ENCODE results near the gene ZNF138.

The ZNF138 gene

DNA sequence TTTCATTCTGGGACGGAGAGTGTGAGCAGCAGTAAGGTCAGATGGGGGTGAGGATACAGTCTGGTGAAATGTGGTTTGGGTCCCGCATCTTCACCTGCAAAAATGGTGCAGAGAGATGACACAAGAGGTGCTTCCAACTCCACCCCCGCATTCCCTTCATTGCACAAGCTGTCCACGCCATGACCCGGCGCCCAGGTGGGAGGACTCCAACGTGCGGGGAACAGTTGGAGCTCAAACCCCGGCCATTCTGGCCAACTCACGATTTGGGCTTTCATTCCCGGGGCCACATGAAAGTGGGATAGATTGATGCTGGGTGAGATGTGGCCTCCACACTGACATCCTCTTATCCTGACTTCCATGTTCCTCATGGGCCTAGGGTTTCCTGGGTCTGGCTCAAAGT is 74.3 kb downstream of the ZNF138 start:
- no peak overlapping the region for H3K27ac ChIP-seq (ENCODE audit: low read length)
- H3K9me3 ChIP-seq (ENCODE audit: control insufficient read depth, insufficient read depth, low read length), result peaks cover 2% of the 10 kb centered on the region; the same call in 1 of the 2 replicates
- H3K27me3 ChIP-seq (ENCODE audit: control insufficient read depth, insufficient read depth, low read length), result no peaks in the 10 kb centered on the region
- no peaks in the 10 kb centered on the region for H3K4me1 ChIP-seq (ENCODE audit: control insufficient read depth, insufficient read depth, low read length)
- DNase-seq (ENCODE audit: low read depth, low spot score), result no peak
- no peak overlapping the region for H3K4me3 ChIP-seq (ENCODE audit: low read length)
- H3K36me3 ChIP-seq (ENCODE audit: control insufficient read depth, insufficient read depth, low read length), result no peaks in the 10 kb centered on the region
- no CpG with 5 or more reads among the region's 11 CpGs for WGBS (ENCODE audit: insufficient coverage, insufficient read length)

DNA sequence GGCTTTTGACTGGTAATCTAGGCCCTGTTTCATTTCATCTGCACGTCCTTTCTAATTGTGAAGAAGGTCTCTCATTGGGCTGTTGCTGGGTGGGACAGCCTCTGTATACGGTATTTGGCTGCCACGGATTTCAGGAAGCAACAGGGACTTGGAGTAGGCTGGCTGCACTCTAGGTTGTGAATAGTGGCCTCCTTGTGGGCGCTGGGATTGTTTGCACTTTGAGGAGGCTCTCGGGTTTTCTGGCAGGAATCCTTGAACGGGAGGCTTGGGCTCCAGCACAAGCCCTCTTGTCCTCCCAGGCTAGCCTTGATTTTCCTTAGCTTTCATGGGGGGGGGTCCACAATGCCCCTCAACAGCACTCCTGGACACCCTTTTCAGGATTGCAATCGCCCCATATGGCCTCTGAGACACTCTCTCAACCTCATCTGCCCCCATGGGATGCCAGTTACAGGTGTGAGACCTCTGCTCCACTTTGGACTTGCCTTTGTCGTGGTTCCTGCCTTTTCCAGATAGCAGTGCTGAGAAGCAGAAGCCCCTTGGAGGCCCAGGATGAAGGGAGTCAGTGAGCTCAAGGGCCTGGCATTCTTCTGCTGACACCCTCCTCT is 75.0 kb downstream of the ZNF138 start:
- no CpG with 5 or more reads among the region's 8 CpGs for WGBS (ENCODE audit: insufficient coverage, insufficient read length)
- Histone ChIP-seq H3K36me3 (ENCODE audit: control insufficient read depth, insufficient read depth, low read length) (no peaks in the 10 kb centered on the region), H3K27me3 (ENCODE audit: control insufficient read depth, insufficient read depth, low read length) (no peaks in the 10 kb centered on the region), H3K4me3 (ENCODE audit: low read length) (no peak overlapping the region), H3K27ac (ENCODE audit: low read length) (no peak overlapping the region), H3K4me1 (ENCODE audit: control insufficient read depth, insufficient read depth, low read length) (no peaks in the 10 kb centered on the region), H3K9me3 (ENCODE audit: control insufficient read depth, insufficient read depth, low read length) (peaks cover 2% of the 10 kb centered on the region; the same call in 1 of the 2 replicates)
- DNase-seq (ENCODE audit: low read depth, low spot score), result no peak

DNA sequence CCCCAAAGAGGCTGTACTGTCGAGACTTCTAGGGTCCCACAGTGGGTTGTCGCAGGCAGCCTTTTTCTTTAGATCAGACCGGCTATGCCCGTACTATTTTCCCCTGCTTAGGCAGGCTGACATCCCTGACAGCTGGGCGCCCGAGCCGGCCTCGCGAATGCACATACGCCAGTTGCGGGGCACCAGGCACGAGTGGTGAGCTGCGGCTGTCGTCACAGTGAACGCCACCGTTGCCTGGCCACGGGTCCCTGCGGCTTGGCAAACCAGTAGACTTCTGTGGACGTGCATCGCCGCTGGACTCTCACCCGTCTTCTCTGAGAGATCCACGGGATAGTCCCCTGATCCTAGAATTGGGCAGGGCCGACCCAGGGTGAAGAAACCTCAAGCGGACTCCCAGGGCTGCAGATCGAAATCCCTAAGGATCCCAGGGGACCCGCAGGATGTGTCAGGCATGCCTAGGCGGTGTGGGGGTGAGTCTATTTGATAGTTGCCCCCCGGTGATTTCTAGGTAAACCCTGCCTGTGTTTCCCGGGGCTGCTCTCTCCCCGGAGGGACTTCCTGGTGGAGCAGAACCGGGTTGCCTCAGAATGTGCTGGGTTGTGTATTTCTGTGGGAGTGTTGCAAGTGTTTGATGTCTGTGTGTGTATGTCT is 75.8 kb downstream of the ZNF138 start:
- no peak overlapping the region for H3K4me3 ChIP-seq (ENCODE audit: low read length)
- H3K9me3 ChIP-seq (ENCODE audit: control insufficient read depth, insufficient read depth, low read length), result peaks cover 2% of the 10 kb centered on the region; the same call in 1 of the 2 replicates
- H3K27me3 ChIP-seq (ENCODE audit: control insufficient read depth, insufficient read depth, low read length), result no peaks in the 10 kb centered on the region
- H3K36me3 ChIP-seq (ENCODE audit: control insufficient read depth, insufficient read depth, low read length), result no peaks in the 10 kb centered on the region
- H3K4me1 ChIP-seq (ENCODE audit: control insufficient read depth, insufficient read depth, low read length), result no peaks in the 10 kb centered on the region
- WGBS (ENCODE audit: insufficient coverage, insufficient read length), result no CpG with 5 or more reads among the region's 32 CpGs
- no peak for DNase-seq (ENCODE audit: low read depth, low spot score)
- no peak overlapping the region for H3K27ac ChIP-seq (ENCODE audit: low read length)

DNA sequence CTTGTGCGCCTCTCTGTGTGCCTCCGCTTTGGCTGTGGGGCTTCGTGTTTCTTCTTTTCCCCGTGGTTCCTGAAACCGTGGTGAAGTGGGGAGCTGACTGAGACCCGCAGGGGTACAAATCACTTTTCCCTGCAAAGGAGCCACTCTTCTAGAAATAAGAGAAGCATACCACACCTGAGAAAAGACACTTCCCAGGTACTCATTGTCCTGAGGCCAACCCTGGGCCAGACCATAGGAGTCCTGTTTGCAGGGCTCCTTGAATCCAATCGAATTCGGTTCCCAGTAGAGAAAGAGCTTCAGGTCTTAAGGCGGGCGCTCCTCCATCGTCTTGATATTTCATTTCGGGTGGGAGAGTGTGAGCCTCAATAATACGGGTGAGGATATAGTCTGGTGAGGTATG is 76.4 kb downstream of the ZNF138 start:
- no peak for DNase-seq (ENCODE audit: low read depth, low spot score)
- Histone ChIP-seq H3K9me3 (ENCODE audit: control insufficient read depth, insufficient read depth, low read length) (peaks cover under 1% of the 10 kb centered on the region; the same call in 1 of the 2 replicates), H3K27ac (ENCODE audit: low read length) (no peak overlapping the region), H3K4me3 (ENCODE audit: low read length) (no peak overlapping the region), H3K36me3 (ENCODE audit: control insufficient read depth, insufficient read depth, low read length) (no peaks in the 10 kb centered on the region), H3K27me3 (ENCODE audit: control insufficient read depth, insufficient read depth, low read length) (no peaks in the 10 kb centered on the region), H3K4me1 (ENCODE audit: control insufficient read depth, insufficient read depth, low read length) (no peaks in the 10 kb centered on the region)
- WGBS (ENCODE audit: insufficient coverage, insufficient read length), result no CpG with 5 or more reads among the region's 13 CpGs

DNA sequence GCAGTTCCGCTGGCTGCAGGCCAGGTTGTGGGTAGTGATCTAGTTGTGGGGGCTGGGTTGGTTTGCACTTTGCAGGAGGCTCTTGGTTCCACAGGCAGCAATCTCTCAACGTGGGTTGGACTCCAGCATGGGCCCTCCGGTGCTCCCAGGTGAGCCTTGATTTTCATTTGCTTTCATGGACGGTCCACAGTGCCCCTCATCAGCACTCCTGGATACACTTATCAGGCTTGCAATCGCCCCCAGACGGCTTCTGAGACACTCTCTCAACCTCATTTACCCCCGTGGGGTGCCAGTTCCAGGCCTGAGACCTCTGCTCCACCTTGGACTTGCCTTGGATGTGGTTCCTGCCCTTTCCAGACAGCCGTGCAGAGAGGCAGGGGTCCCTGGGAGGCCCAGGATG is 77.5 kb downstream of the ZNF138 start:
- WGBS (ENCODE audit: insufficient coverage, insufficient read length), result no CpG with 5 or more reads among the region's 8 CpGs

DNA sequence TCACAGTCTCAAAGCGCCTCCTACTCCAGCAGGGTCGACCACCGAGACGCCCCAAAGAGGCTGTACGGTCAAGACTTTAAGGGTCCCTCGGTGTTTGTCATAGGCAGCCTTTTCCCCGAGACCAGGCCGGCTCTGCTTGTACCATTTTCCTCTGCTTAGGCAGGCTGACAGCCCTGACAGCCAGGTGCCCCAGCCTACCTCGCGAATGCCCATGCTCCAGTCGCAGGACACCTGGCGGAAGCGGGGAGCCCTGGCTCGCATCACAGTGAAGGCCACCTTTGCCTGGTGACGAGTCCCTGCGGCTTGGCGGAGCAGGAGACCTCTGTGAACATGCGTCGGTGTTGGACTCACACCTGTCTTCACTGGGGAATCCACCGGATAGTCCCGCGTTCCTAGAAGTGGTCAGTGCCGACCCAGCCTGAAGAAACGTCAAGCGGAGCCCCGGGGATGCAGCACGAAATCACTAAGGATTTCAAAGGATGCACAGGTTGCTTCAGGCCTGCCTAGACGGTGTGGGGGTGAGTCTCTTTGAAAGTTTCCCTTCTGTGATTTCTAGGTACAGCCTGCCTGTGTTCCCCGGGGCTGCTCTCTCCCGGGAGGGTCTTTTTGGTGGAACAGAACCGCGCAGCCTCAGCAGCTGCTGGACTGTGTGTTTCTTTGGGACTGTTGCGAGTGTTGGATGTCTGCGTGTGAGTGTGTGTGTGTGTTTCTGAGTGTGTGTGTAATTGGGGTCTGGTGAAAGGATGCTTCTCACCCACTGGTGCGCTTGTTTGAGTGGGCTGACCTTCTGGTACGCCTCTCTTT is 78.3 kb downstream of the ZNF138 start:
- H3K27me3 ChIP-seq (ENCODE audit: control insufficient read depth, insufficient read depth, low read length), result peaks cover 8% of the 10 kb centered on the region; the same call in 1 of the 2 replicates
- DNase-seq (ENCODE audit: low read depth, low spot score), result no peak
- H3K27ac ChIP-seq (ENCODE audit: low read length), result no peak overlapping the region
- H3K4me3 ChIP-seq (ENCODE audit: low read length), result no peak overlapping the region
- no peaks in the 10 kb centered on the region for H3K36me3 ChIP-seq (ENCODE audit: control insufficient read depth, insufficient read depth, low read length)
- no peaks in the 10 kb centered on the region for H3K4me1 ChIP-seq (ENCODE audit: control insufficient read depth, insufficient read depth, low read length)
- no peaks in the 10 kb centered on the region for H3K9me3 ChIP-seq (ENCODE audit: control insufficient read depth, insufficient read depth, low read length)
- no CpG with 5 or more reads among the region's 36 CpGs for WGBS (ENCODE audit: insufficient coverage, insufficient read length)

More for the DNA sequence above, 77.5 kb downstream of the ZNF138 start:
- DNase-seq (ENCODE audit: low read depth, low spot score), result no peak
- no peak overlapping the region for H3K27ac ChIP-seq (ENCODE audit: low read length)
- H3K9me3 ChIP-seq (ENCODE audit: control insufficient read depth, insufficient read depth, low read length), result no peaks in the 10 kb centered on the region
- no peaks in the 10 kb centered on the region for H3K36me3 ChIP-seq (ENCODE audit: control insufficient read depth, insufficient read depth, low read length)
- H3K4me3 ChIP-seq (ENCODE audit: low read length), result no peak overlapping the region
- no peaks in the 10 kb centered on the region for H3K4me1 ChIP-seq (ENCODE audit: control insufficient read depth, insufficient read depth, low read length)
- H3K27me3 ChIP-seq (ENCODE audit: control insufficient read depth, insufficient read depth, low read length), result peaks cover 6% of the 10 kb centered on the region; the same call in 1 of the 2 replicates

DNA sequence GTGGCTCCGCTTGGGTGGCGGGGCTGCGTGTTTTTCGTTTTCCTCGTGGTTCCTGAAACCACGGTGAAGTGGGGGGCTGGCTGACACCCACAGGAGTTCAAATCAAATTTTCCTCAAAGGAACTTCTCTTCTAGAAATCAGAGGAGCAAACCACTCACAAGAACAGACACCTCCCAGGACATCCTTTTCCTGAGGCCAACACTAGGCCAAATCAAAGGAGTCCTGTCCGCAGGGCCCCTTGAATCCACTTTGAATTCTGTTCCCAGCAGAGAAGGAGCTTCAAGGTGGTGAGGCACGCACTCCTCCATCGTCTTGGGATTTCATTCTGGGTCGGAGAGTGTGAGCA is 78.9 kb downstream of the ZNF138 start:
- DNase-seq (ENCODE audit: low read depth, low spot score), result no peak
- Histone ChIP-seq H3K9me3 (ENCODE audit: control insufficient read depth, insufficient read depth, low read length) (no peaks in the 10 kb centered on the region), H3K4me3 (ENCODE audit: low read length) (no peak overlapping the region), H3K36me3 (ENCODE audit: control insufficient read depth, insufficient read depth, low read length) (no peaks in the 10 kb centered on the region), H3K27me3 (ENCODE audit: control insufficient read depth, insufficient read depth, low read length) (peaks cover 8% of the 10 kb centered on the region; the same call in 1 of the 2 replicates), H3K4me1 (ENCODE audit: control insufficient read depth, insufficient read depth, low read length) (no peaks in the 10 kb centered on the region), H3K27ac (ENCODE audit: low read length) (no peak overlapping the region)
- no CpG with 5 or more reads among the region's 10 CpGs for WGBS (ENCODE audit: insufficient coverage, insufficient read length)

DNA sequence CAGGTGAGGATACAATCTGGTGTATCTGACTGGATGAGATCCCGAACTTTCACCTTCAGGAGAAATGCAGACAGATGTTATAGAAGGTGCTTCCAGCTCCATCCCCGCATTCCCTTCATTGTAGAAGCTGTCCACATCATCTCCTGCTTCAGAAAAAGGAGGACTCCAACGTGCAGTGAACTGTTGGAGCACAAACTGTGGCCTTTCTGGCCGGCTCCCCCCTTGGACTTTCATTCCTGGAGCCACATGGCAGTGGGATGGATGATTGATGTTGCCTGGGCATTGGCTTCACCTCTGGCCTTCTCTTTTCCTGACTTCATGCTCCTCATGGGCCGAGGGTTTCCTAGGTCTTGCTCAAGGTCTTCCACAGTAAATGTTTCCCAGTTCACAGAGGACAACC is 79.3 kb downstream of the ZNF138 start:
- peaks cover 8% of the 10 kb centered on the region; the same call in 1 of the 2 replicates for H3K27me3 ChIP-seq (ENCODE audit: control insufficient read depth, insufficient read depth, low read length)
- no peaks in the 10 kb centered on the region for H3K9me3 ChIP-seq (ENCODE audit: control insufficient read depth, insufficient read depth, low read length)
- H3K27ac ChIP-seq (ENCODE audit: low read length), result no peak overlapping the region
- H3K36me3 ChIP-seq (ENCODE audit: control insufficient read depth, insufficient read depth, low read length), result no peaks in the 10 kb centered on the region
- no CpG with 5 or more reads among the region's 5 CpGs for WGBS (ENCODE audit: insufficient coverage, insufficient read length)
- no peaks in the 10 kb centered on the region for H3K4me1 ChIP-seq (ENCODE audit: control insufficient read depth, insufficient read depth, low read length)
- no peak for DNase-seq (ENCODE audit: low read depth, low spot score)
- no peak overlapping the region for H3K4me3 ChIP-seq (ENCODE audit: low read length)

DNA sequence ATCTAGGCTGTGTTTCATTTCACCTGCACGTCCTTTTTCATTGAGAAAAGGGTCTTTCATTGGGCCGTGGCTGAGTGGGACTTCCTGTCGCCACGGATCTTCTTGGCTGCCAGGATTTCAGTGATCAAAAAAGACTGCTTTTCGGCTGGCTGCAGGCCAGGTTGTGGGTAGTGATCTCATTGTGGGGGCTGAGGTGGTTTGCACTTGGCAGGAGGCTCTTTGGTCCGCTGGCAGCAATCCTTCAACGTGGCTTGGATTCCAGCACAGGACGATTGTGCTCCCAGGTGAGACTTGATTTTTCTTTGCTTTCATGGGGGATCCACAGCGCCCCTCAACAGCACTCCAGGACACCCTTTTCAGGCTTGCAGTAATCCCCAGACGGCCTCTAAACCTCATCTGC is 79.9 kb downstream of the ZNF138 start:
- no peak for DNase-seq (ENCODE audit: low read depth, low spot score)
- no CpG with 5 or more reads among the region's 10 CpGs for WGBS (ENCODE audit: insufficient coverage, insufficient read length)
- H3K4me1 ChIP-seq (ENCODE audit: control insufficient read depth, insufficient read depth, low read length), result no peaks in the 10 kb centered on the region
- H3K27ac ChIP-seq (ENCODE audit: low read length), result no peak overlapping the region
- H3K9me3 ChIP-seq (ENCODE audit: control insufficient read depth, insufficient read depth, low read length), result no peaks in the 10 kb centered on the region
- no peak overlapping the region for H3K4me3 ChIP-seq (ENCODE audit: low read length)
- H3K27me3 ChIP-seq (ENCODE audit: control insufficient read depth, insufficient read depth, low read length), result peaks cover 8% of the 10 kb centered on the region; the same call in 1 of the 2 replicates
- no peaks in the 10 kb centered on the region for H3K36me3 ChIP-seq (ENCODE audit: control insufficient read depth, insufficient read depth, low read length)

DNA sequence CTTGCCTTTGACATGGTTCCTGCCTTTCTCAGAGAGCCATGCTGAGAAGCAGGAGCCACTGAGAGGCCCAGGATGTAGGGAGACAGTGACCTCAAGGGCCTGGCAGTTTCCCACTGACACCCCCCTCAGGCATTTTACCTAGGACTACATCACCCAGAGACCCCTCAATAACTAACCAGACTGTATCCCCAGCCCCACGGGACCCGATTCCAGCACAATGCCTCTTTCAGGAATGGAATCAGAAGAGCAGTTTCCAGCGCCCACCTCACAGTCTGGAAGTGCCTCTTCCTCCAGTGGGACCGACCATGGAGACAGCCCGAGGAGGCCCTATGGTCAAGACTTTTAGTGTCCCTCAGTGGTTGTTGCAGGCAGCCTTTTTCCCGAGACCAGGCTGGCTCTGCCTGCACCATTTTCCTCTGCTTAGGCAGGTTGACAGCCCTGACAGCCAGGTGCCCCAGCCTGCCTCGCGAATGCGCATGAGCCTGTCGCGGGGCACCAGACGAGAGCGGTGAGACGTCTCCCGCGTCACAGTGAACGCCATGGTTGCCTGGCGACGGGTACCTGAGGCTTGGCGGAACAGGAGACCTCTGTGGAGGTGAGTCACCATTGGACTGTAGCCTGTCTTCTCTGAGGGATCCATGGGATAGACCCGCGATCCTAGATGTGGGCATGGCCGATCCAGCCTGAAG is 80.5 kb downstream of the ZNF138 start:
- no peaks in the 10 kb centered on the region for H3K4me1 ChIP-seq (ENCODE audit: control insufficient read depth, insufficient read depth, low read length)
- H3K9me3 ChIP-seq (ENCODE audit: control insufficient read depth, insufficient read depth, low read length), result no peaks in the 10 kb centered on the region
- no peak overlapping the region for H3K27ac ChIP-seq (ENCODE audit: low read length)
- no peaks in the 10 kb centered on the region for H3K36me3 ChIP-seq (ENCODE audit: control insufficient read depth, insufficient read depth, low read length)
- no peak for DNase-seq (ENCODE audit: low read depth, low spot score)
- WGBS (ENCODE audit: insufficient coverage, insufficient read length), result no CpG with 5 or more reads among the region's 23 CpGs
- peaks cover 8% of the 10 kb centered on the region; the same call in 1 of the 2 replicates for H3K27me3 ChIP-seq (ENCODE audit: control insufficient read depth, insufficient read depth, low read length)
- no peak overlapping the region for H3K4me3 ChIP-seq (ENCODE audit: low read length)

Measured in iPS DF 6.9 (cell line).